Measurements from ENCODE around the gene ANKRD16.
"Not testable (repeated sequence)": the region's sequence is repeated elsewhere in the genome, so short reads cannot be mapped to it uniquely, and the experiment has no call there.

Gene ANKRD16

GRCh38 chr10:5888843-5889623, 660 bp downstream of the ANKRD16 start:
- Histone ChIP-seq H3K27me3 (ENCODE audit: control insufficient read depth, insufficient read depth, low read length) (no peaks in the 10 kb centered on the region), H3K27ac (ENCODE audit: low read depth, low read length) (peak overlapping the region; percentile 70), H3K9ac (ENCODE audit: low read length) (peak overlapping the region; percentile 58), H3K36me3 (ENCODE audit: control insufficient read depth, insufficient read depth, low read length) (peaks cover 8% of the 10 kb centered on the region), H3K4me3 (ENCODE audit: low read length) (peak overlapping the region; percentile 86), H3K4me1 (ENCODE audit: control insufficient read depth, insufficient read depth, low read length) (peaks cover 16% of the 10 kb centered on the region)

GRCh38 chr10:5888351-5888750, 1.3 kb downstream of the ANKRD16 start:
- H3K27me3 ChIP-seq (ENCODE audit: control insufficient read depth, insufficient read depth, low read length): no peaks in the 10 kb centered on the region
- peaks cover 16% of the 10 kb centered on the region for H3K4me1 ChIP-seq (ENCODE audit: control insufficient read depth, insufficient read depth, low read length)
- H3K27ac ChIP-seq (ENCODE audit: low read depth, low read length): no peak overlapping the region
- peak overlapping the region; percentile 58 for H3K9ac ChIP-seq (ENCODE audit: low read length)
- peaks cover 10% of the 10 kb centered on the region for H3K36me3 ChIP-seq (ENCODE audit: control insufficient read depth, insufficient read depth, low read length)
- peak overlapping the region; percentile 86 for H3K4me3 ChIP-seq (ENCODE audit: low read length)

GRCh38 chr10:5887641-5888040, 2.1 kb downstream of the ANKRD16 start:
- H3K27me3 ChIP-seq (ENCODE audit: control insufficient read depth, insufficient read depth, low read length): no peaks in the 10 kb centered on the region
- peaks cover 16% of the 10 kb centered on the region for H3K4me1 ChIP-seq (ENCODE audit: control insufficient read depth, insufficient read depth, low read length)
- H3K36me3 ChIP-seq (ENCODE audit: control insufficient read depth, insufficient read depth, low read length): peaks cover 10% of the 10 kb centered on the region
- H3K9ac ChIP-seq (ENCODE audit: low read length): no peak overlapping the region
- no peak overlapping the region for H3K27ac ChIP-seq (ENCODE audit: low read depth, low read length)
- peak overlapping the region; percentile 86 for H3K4me3 ChIP-seq (ENCODE audit: low read length)

GRCh38 chr10:5887029-5887428, 2.7 kb downstream of the ANKRD16 start:
- Histone ChIP-seq H3K27ac (ENCODE audit: low read depth, low read length) (no peak overlapping the region), H3K27me3 (ENCODE audit: control insufficient read depth, insufficient read depth, low read length) (no peaks in the 10 kb centered on the region), H3K4me1 (ENCODE audit: control insufficient read depth, insufficient read depth, low read length) (peaks cover 16% of the 10 kb centered on the region), H3K9ac (ENCODE audit: low read length) (no peak overlapping the region), H3K4me3 (ENCODE audit: low read length) (no peak overlapping the region), H3K36me3 (ENCODE audit: control insufficient read depth, insufficient read depth, low read length) (peaks cover 10% of the 10 kb centered on the region)

GRCh38 chr10:5885619-5886018, 4.1 kb downstream of the ANKRD16 start:
- Histone ChIP-seq H3K27me3 (ENCODE audit: control insufficient read depth, insufficient read depth, low read length) (no peaks in the 10 kb centered on the region), H3K27ac (ENCODE audit: low read depth, low read length) (no peak overlapping the region), H3K9ac (ENCODE audit: low read length) (no peak overlapping the region), H3K4me3 (ENCODE audit: low read length) (no peak overlapping the region), H3K4me1 (ENCODE audit: control insufficient read depth, insufficient read depth, low read length) (peaks cover 9% of the 10 kb centered on the region), H3K36me3 (ENCODE audit: control insufficient read depth, insufficient read depth, low read length) (peaks cover 10% of the 10 kb centered on the region)

GRCh38 chr10:5882961-5883360, 6.7 kb downstream of the ANKRD16 start:
- Histone ChIP-seq H3K4me3 (ENCODE audit: low read length) (no peak overlapping the region), H3K27ac (ENCODE audit: low read depth, low read length) (no peak overlapping the region), H3K9ac (ENCODE audit: low read length) (no peak overlapping the region), H3K36me3 (ENCODE audit: control insufficient read depth, insufficient read depth, low read length) (peaks cover 14% of the 10 kb centered on the region), H3K4me1 (ENCODE audit: control insufficient read depth, insufficient read depth, low read length) (peaks cover 1% of the 10 kb centered on the region), H3K27me3 (ENCODE audit: control insufficient read depth, insufficient read depth, low read length) (no peaks in the 10 kb centered on the region)

- not testable (repeated sequence) for H3K27me3 ChIP-seq (ENCODE audit: control insufficient read depth, insufficient read depth, low read length); H3K27ac ChIP-seq (ENCODE audit: low read depth, low read length); H3K4me1 ChIP-seq (ENCODE audit: control insufficient read depth, insufficient read depth, low read length); H3K4me3 ChIP-seq (ENCODE audit: low read length); H3K9ac ChIP-seq (ENCODE audit: low read length)
- peaks cover 19% of the 10 kb centered on the region for H3K36me3 ChIP-seq (ENCODE audit: control insufficient read depth, insufficient read depth, low read length)
Measured at GRCh38 chr10:5877041-5877440, 12.7 kb downstream of the ANKRD16 start.

GRCh38 chr10:5876181-5876768, 13.4 kb downstream of the ANKRD16 start:
- Histone ChIP-seq H3K36me3 (ENCODE audit: control insufficient read depth, insufficient read depth, low read length) (peaks cover 19% of the 10 kb centered on the region), H3K9ac (ENCODE audit: low read length) (no peak overlapping the region), H3K27ac (ENCODE audit: low read depth, low read length) (no peak overlapping the region), H3K27me3 (ENCODE audit: control insufficient read depth, insufficient read depth, low read length) (no peaks in the 10 kb centered on the region), H3K4me1 (ENCODE audit: control insufficient read depth, insufficient read depth, low read length) (no peaks in the 10 kb centered on the region), H3K4me3 (ENCODE audit: low read length) (no peak overlapping the region)

GRCh38 chr10:5873515-5873995, 16.1 kb downstream of the ANKRD16 start:
- H3K27ac ChIP-seq (ENCODE audit: low read depth, low read length): no peak overlapping the region
- H3K9ac ChIP-seq (ENCODE audit: low read length): no peak overlapping the region
- H3K36me3 ChIP-seq (ENCODE audit: control insufficient read depth, insufficient read depth, low read length): peaks cover 16% of the 10 kb centered on the region
- H3K27me3 ChIP-seq (ENCODE audit: control insufficient read depth, insufficient read depth, low read length): no peaks in the 10 kb centered on the region
- no peak overlapping the region for H3K4me3 ChIP-seq (ENCODE audit: low read length)
- no peaks in the 10 kb centered on the region for H3K4me1 ChIP-seq (ENCODE audit: control insufficient read depth, insufficient read depth, low read length)

GRCh38 chr10:5871596-5871995, 18.1 kb downstream of the ANKRD16 start:
- H3K27ac ChIP-seq (ENCODE audit: low read depth, low read length): no peak overlapping the region
- no peaks in the 10 kb centered on the region for H3K4me1 ChIP-seq (ENCODE audit: control insufficient read depth, insufficient read depth, low read length)
- no peaks in the 10 kb centered on the region for H3K27me3 ChIP-seq (ENCODE audit: control insufficient read depth, insufficient read depth, low read length)
- peaks cover 9% of the 10 kb centered on the region for H3K36me3 ChIP-seq (ENCODE audit: control insufficient read depth, insufficient read depth, low read length)
- no peak overlapping the region for H3K4me3 ChIP-seq (ENCODE audit: low read length)
- H3K9ac ChIP-seq (ENCODE audit: low read length): no peak overlapping the region

- H3K4me3 ChIP-seq (ENCODE audit: low read length): no peak overlapping the region
Measured at GRCh38 chr10:5869156-5869555, 20.5 kb downstream of the ANKRD16 start.

GRCh38 chr10:5868383-5868782, 21.3 kb downstream of the ANKRD16 start:
- H3K9ac ChIP-seq (ENCODE audit: low read length); H3K36me3 ChIP-seq (ENCODE audit: control insufficient read depth, insufficient read depth, low read length); H3K27ac ChIP-seq (ENCODE audit: low read depth, low read length); H3K4me3 ChIP-seq (ENCODE audit: low read length); H3K4me1 ChIP-seq (ENCODE audit: control insufficient read depth, insufficient read depth, low read length); H3K27me3 ChIP-seq (ENCODE audit: control insufficient read depth, insufficient read depth, low read length): not testable (repeated sequence)

More at GRCh38 chr10:5869156-5869555, 20.5 kb downstream of the ANKRD16 start:
- Histone ChIP-seq H3K9ac (ENCODE audit: low read length) (no peak overlapping the region), H3K4me1 (ENCODE audit: control insufficient read depth, insufficient read depth, low read length) (no peaks in the 10 kb centered on the region), H3K36me3 (ENCODE audit: control insufficient read depth, insufficient read depth, low read length) (no peaks in the 10 kb centered on the region), H3K27me3 (ENCODE audit: control insufficient read depth, insufficient read depth, low read length) (no peaks in the 10 kb centered on the region), H3K27ac (ENCODE audit: low read depth, low read length) (no peak overlapping the region)
